GM23338 (cell line): ENCODE results near the gene BLOC1S1. TPM values are rescaled to one million over a fixed set of nuclear protein-coding genes. Genes with fewer than 3 reads are reported as not detected.

Experiments
- ATAC-seq: fragments of 200-7000 bp; cut with Tn5 transposase; 3 replicates; pipeline ENCODE4 v1.9.1; 2020
- DNase-seq: peaks from one replicate; pipeline ENCODE4 v3.0.0-alpha.2; 2015; ENCODE audit warnings: low spot score
- H2AFZ ChIP-seq: fragments of 200-600 bp; sonication (generic); 2 replicates; pipeline ENCODE4 v1.8.0; 2016; ENCODE audit warnings: antibody characterized with exemption, mild to moderate bottlenecking, moderate library complexity
- H3F3A ChIP-seq: fragments of 200-600 bp; sonication (generic); replicated peaks from 2 replicates; pipeline ENCODE4 v1.8.0; 2017; ENCODE audit warnings: antibody characterized with exemption, mixed run types, low read depth
- H3K27ac ChIP-seq: fragments of 200-600 bp; sonication (generic); 2 replicates; pipeline ENCODE4 v1.6.1; 2016; ENCODE audit warnings: low read depth
- H3K27me3 ChIP-seq: fragments of 200-600 bp; sonication (generic); 2 replicates; pipeline ENCODE4 v1.8.0; 2016; ENCODE audit warnings: mild to moderate bottlenecking, mixed run types, moderate library complexity; ENCODE audit not compliant: insufficient read depth
- H3K36me3 ChIP-seq: fragments of 200-600 bp; sonication (generic); 2 replicates; pipeline ENCODE4 v1.8.0; 2016; ENCODE audit warnings: mild to moderate bottlenecking; ENCODE audit not compliant: insufficient read depth
- H3K4me1 ChIP-seq: fragments of 200-600 bp; sonication (generic); 2 replicates; pipeline ENCODE4 v1.8.0; 2016; ENCODE audit warnings: mild to moderate bottlenecking, moderate library complexity; ENCODE audit not compliant: insufficient read depth
- H3K4me2 ChIP-seq: fragments of 200-600 bp; sonication (generic); 2 replicates; pipeline ENCODE4 v1.7.1; 2017; ENCODE audit warnings: mixed run types
- H3K4me3 ChIP-seq: fragments of 200-600 bp; sonication (generic); 2 replicates; pipeline ENCODE4 v1.6.1; 2016; ENCODE audit warnings: mixed run types
- H3K79me2 ChIP-seq: fragments of 200-600 bp; sonication (generic); replicated peaks from 2 replicates; pipeline ENCODE4 v1.8.0; 2017; ENCODE audit warnings: mild to moderate bottlenecking; ENCODE audit not compliant: insufficient read depth
- H3K9me2 ChIP-seq: fragments of 200-600 bp; sonication (generic); 2 replicates; pipeline ENCODE4 v1.8.0; 2017; ENCODE audit not compliant: insufficient read depth
- H4K20me1 ChIP-seq: fragments of 200-600 bp; sonication (generic); replicated peaks from 2 replicates; pipeline ENCODE4 v1.8.0; 2017; ENCODE audit warnings: mild to moderate bottlenecking; ENCODE audit not compliant: insufficient read depth
- H3K27ac Mint-ChIP-seq: 2 replicates; pipeline ENCODE4 v1.8.0; 2020; ENCODE audit warnings: inconsistent platforms, mild to moderate bottlenecking, moderate library complexity, mixed read lengths
- H3K27me3 Mint-ChIP-seq: 3 replicates; pipeline ENCODE4 v1.8.0; 2022; ENCODE audit warnings: low read depth, mild to moderate bottlenecking, moderate library complexity, mixed read lengths, inconsistent platforms; ENCODE audit not compliant: insufficient read depth, poor library complexity
- H3K36me3 Mint-ChIP-seq: 3 replicates; pipeline ENCODE4 v1.8.0; 2021; ENCODE audit warnings: low read depth, mild to moderate bottlenecking, inconsistent platforms, moderate library complexity, mixed read lengths
- H3K4me1 Mint-ChIP-seq: 3 replicates; pipeline ENCODE4 v1.8.0; 2020; ENCODE audit warnings: mild to moderate bottlenecking, inconsistent platforms, mixed read lengths
- H3K4me3 Mint-ChIP-seq: 3 replicates; pipeline ENCODE4 v1.8.0; 2021; ENCODE audit warnings: moderate library complexity, mild to moderate bottlenecking, inconsistent platforms, mixed read lengths
- H3K9me3 Mint-ChIP-seq: 3 replicates; pipeline ENCODE4 v1.8.0; 2020; ENCODE audit warnings: moderate library complexity, mild to moderate bottlenecking, inconsistent platforms, mixed read lengths
- ETS1 ChIP-seq: IDR thresholded peaks from 2 replicates; pipeline ENCODE4 v1.6.1; 2016; ENCODE audit warnings: antibody characterized with exemption
- EZH2phosphoT487 ChIP-seq: fragments of 200-600 bp; sonication (generic); IDR thresholded peaks from one replicate; pipeline ENCODE4 v1.8.1; 2018; ENCODE audit warnings: antibody characterized with exemption; ENCODE audit not compliant: unreplicated experiment
- JUNB ChIP-seq: IDR thresholded peaks from one replicate; pipeline ENCODE4 v1.6.1; 2016; ENCODE audit warnings: antibody characterized with exemption; ENCODE audit not compliant: unreplicated experiment
- POLR2AphosphoS5 ChIP-seq: IDR thresholded peaks from 2 replicates; pipeline ENCODE4 v1.6.1; 2016; ENCODE audit warnings: antibody characterized with exemption, low read depth
- REST ChIP-seq: IDR thresholded peaks from one replicate; pipeline ENCODE4 v1.6.1; 2018; ENCODE audit warnings: antibody characterized with exemption; ENCODE audit not compliant: unreplicated experiment
- STAT1 ChIP-seq: IDR thresholded peaks from one replicate; pipeline ENCODE4 v1.6.1; 2016; ENCODE audit warnings: antibody characterized with exemption; ENCODE audit not compliant: unreplicated experiment
- ZNF114 ChIP-seq: fragments of 250-450 bp; sonication (Bioruptor Pico); IDR thresholded peaks from 2 replicates; pipeline ENCODE4 v1.5.0; 2020; ENCODE audit warnings: mild to moderate bottlenecking, moderate library complexity
- ZNF331 ChIP-seq: fragments of 250-450 bp; sonication (Bioruptor Pico); IDR thresholded peaks from 2 replicates; pipeline ENCODE4 v1.5.0; 2020; ENCODE audit warnings: low read depth, mild to moderate bottlenecking, moderate library complexity
- polyA plus RNA-seq: library from polyadenylated mRNA; unstranded; fragments of >200 nt; fragmentation: Nextera tagmentation; extraction: Ambion mirVana; gene quantifications from 2 replicates; pipeline ENCODE4 v1.2.1, GENCODE V29; 2016
- total RNA-seq: library from RNA; depleted of rRNA; stranded (reverse); fragments of >200 nt; shearing (Covaris generic); gene quantifications from 2 replicates; pipeline ENCODE4 v1.2.3, GENCODE V29; 2014

BLOC1S1 gene
- total and polyA plus RNA-seq, 2 experiments from 2014 or later, result 68.3 to 174 TPM

GRCh38 chr12:55692631-55693322 is 23.1 kb upstream of the BLOC1S1 start:
- Mint-ChIP-seq H3K27me3 (peaks cover 11% of the 10 kb centered on the region), H3K4me3 (no peak overlapping the region), H3K9me3 (no peaks in the 10 kb centered on the region), H3K27ac (no peak overlapping the region), H3K4me1 (no peaks in the 10 kb centered on the region), H3K36me3 (peaks cover 36% of the 10 kb centered on the region)
- Histone ChIP-seq H3K4me1 (no peaks in the 10 kb centered on the region), H3K79me2 (no peaks in the 10 kb centered on the region), H3K27ac (no peak overlapping the region), H3K27me3 (no peaks in the 10 kb centered on the region), H3F3A (no peaks in the 10 kb centered on the region), H3K4me3 (no peak overlapping the region), H2AFZ (no peak overlapping the region), H3K36me3 (no peaks in the 10 kb centered on the region; the same call in 1 of the 2 replicates), H3K9me2 (no peaks in the 10 kb centered on the region), H4K20me1 (no peaks in the 10 kb centered on the region), H3K4me2 (no peak overlapping the region)
- no peak for DNase-seq
- TF ChIP-seq POLR2AphosphoS5, result no peak
- no peak for ATAC-seq

- ATAC-seq, result no peak
- Histone ChIP-seq H4K20me1 (no peaks in the 10 kb centered on the region), H3K9me2 (no peaks in the 10 kb centered on the region), H3K27me3 (no peaks in the 10 kb centered on the region), H3K4me3 (no peak overlapping the region), H3F3A (no peaks in the 10 kb centered on the region), H3K4me1 (no peaks in the 10 kb centered on the region), H2AFZ (no peak overlapping the region), H3K4me2 (no peak overlapping the region), H3K36me3 (no peaks in the 10 kb centered on the region), H3K79me2 (no peaks in the 10 kb centered on the region), H3K27ac (no peak overlapping the region)
- Mint-ChIP-seq H3K4me1 (no peaks in the 10 kb centered on the region), H3K36me3 (peaks cover 30% of the 10 kb centered on the region), H3K27me3 (peaks cover 8% of the 10 kb centered on the region), H3K9me3 (no peaks in the 10 kb centered on the region), H3K4me3 (no peak overlapping the region), H3K27ac (no peak overlapping the region)
- no peak for DNase-seq
- no peak for TF ChIP-seq REST
- no peak for TF ChIP-seq ZNF114
- no peak for TF ChIP-seq ZNF331 (CRISPR knock-in tag)
These were observed 22.3 kb upstream of the BLOC1S1 start for GRCh38 chr12:55693323-55694187.

- Histone ChIP-seq H3F3A (no peaks in the 10 kb centered on the region), H3K4me3 (no peak overlapping the region), H2AFZ (no peak overlapping the region), H4K20me1 (no peaks in the 10 kb centered on the region), H3K36me3 (no peaks in the 10 kb centered on the region), H3K79me2 (no peaks in the 10 kb centered on the region), H3K9me2 (no peaks in the 10 kb centered on the region), H3K4me2 (no peak overlapping the region), H3K27me3 (no peaks in the 10 kb centered on the region), H3K4me1 (no peaks in the 10 kb centered on the region), H3K27ac (no peak overlapping the region)
- peaks cover 28% of the 10 kb centered on the region for H3K36me3 Mint-ChIP-seq
- no peaks in the 10 kb centered on the region for H3K9me3 Mint-ChIP-seq
- DNase-seq, result no peak
- no peak for ATAC-seq
- TF ChIP-seq JUNB (no peak), ZNF114 (no peak), ZNF331 (CRISPR knock-in tag) (no peak), EZH2phosphoT487 (no peak), STAT1 (no peak), ETS1 (no peak), REST (no peak)
- H3K4me1 Mint-ChIP-seq, result no peaks in the 10 kb centered on the region
- H3K4me3 Mint-ChIP-seq, result no peak overlapping the region
- H3K27ac Mint-ChIP-seq, result no peak overlapping the region
- peaks cover 8% of the 10 kb centered on the region for H3K27me3 Mint-ChIP-seq
These were observed 21.7 kb upstream of the BLOC1S1 start for GRCh38 chr12:55694188-55694515.
